Stomach smooth muscle (tissue), 2 donors: Measurements from ENCODE around the gene DOCK3.

Source experiments
- H3K27ac ChIP-seq: one replicate; pipeline ENCODE4 v1.7.0; 2013; ENCODE audit warnings: mild to moderate bottlenecking, low read length, inconsistent platforms
- H3K27me3 ChIP-seq, 2 donors: one replicate each; pipeline ENCODE4 v1.7.0; 2013; ENCODE audit warnings: low read length in 2 of 2; ENCODE audit not compliant: insufficient read depth in 2 of 2, control insufficient read depth in 1 of 2
- H3K36me3 ChIP-seq, 2 donors: one replicate each; pipeline ENCODE4 v1.7.0; 2013; ENCODE audit warnings: low read length in 2 of 2; ENCODE audit not compliant: control insufficient read depth in 2 of 2, insufficient read depth in 2 of 2
- H3K4me1 ChIP-seq: one replicate; pipeline ENCODE4 v1.7.0; 2013; ENCODE audit warnings: low read length; ENCODE audit not compliant: control insufficient read depth, insufficient read depth
- H3K4me3 ChIP-seq, 2 donors: one replicate each; pipeline ENCODE4 v1.7.0; 2013; ENCODE audit warnings: low read length in 2 of 2
- H3K9ac ChIP-seq, 2 donors: one replicate each; pipeline ENCODE4 v1.7.0; 2013; ENCODE audit warnings: low read length in 2 of 2, mild to moderate bottlenecking in 1 of 2
- H3K9me3 ChIP-seq, 2 donors: one replicate each; pipeline ENCODE4 v1.7.0; 2013; ENCODE audit warnings: low read length in 2 of 2; ENCODE audit not compliant: control insufficient read depth in 2 of 2
- donor health status: healthy.
- donor health status: Pancreatic carcinoma.

Gene DOCK3

GRCh38 chr3:51269466-51269865 lies 594.7 kb downstream of the DOCK3 start:
- Histone ChIP-seq H3K27ac (no peak overlapping the region), H3K36me3 (no peaks in the 10 kb centered on the region), H3K27me3 (no peaks in the 10 kb centered on the region), H3K9ac (no peak overlapping the region), H3K4me1 (no peaks in the 10 kb centered on the region), H3K9me3 (no peaks in the 10 kb centered on the region), H3K4me3 (no peak overlapping the region)

GRCh38 chr3:51270559-51270958 lies 595.8 kb downstream of the DOCK3 start:
- H3K4me1 ChIP-seq = no peaks in the 10 kb centered on the region
- H3K27me3 ChIP-seq = no peaks in the 10 kb centered on the region
- H3K36me3 ChIP-seq = no peaks in the 10 kb centered on the region
- no peaks in the 10 kb centered on the region for H3K9me3 ChIP-seq
- H3K27ac ChIP-seq = no peak overlapping the region
- no peak overlapping the region for H3K9ac ChIP-seq
- no peak overlapping the region for H3K4me3 ChIP-seq

- Histone ChIP-seq H3K4me1 (no peaks in the 10 kb centered on the region), H3K27me3 (no peaks in the 10 kb centered on the region), H3K9ac (no peak overlapping the region), H3K36me3 (peaks cover 0 to under 1% of the 10 kb centered on the region in 2 donors), H3K9me3 (no peaks in the 10 kb centered on the region), H3K27ac (no peak overlapping the region), H3K4me3 (no peak overlapping the region)
Measured at GRCh38 chr3:51271172-51271571, 596.4 kb downstream of the DOCK3 start.

- Histone ChIP-seq H3K36me3 (peaks cover 0 to 2% of the 10 kb centered on the region in 2 donors), H3K9ac (no peak overlapping the region), H3K4me1 (no peaks in the 10 kb centered on the region), H3K4me3 (no peak overlapping the region), H3K27me3 (no peaks in the 10 kb centered on the region), H3K27ac (no peak overlapping the region), H3K9me3 (no peaks in the 10 kb centered on the region)
Measured at GRCh38 chr3:51274052-51274451, 599.3 kb downstream of the DOCK3 start.

- no peak overlapping the region for H3K27ac ChIP-seq
Measured at GRCh38 chr3:51275111-51275805, 600.5 kb downstream of the DOCK3 start.

GRCh38 chr3:51276046-51276445 lies 601.3 kb downstream of the DOCK3 start:
- Histone ChIP-seq H3K36me3 (peaks cover 0 to 4% of the 10 kb centered on the region in 2 donors), H3K4me1 (no peaks in the 10 kb centered on the region)

More at GRCh38 chr3:51275111-51275805, 600.5 kb downstream of the DOCK3 start:
- no peak overlapping the region for H3K9ac ChIP-seq
- no peaks in the 10 kb centered on the region for H3K9me3 ChIP-seq
- no peaks in the 10 kb centered on the region for H3K27me3 ChIP-seq
- no peaks in the 10 kb centered on the region for H3K4me1 ChIP-seq
- peaks cover 0 to 4% of the 10 kb centered on the region in 2 donors for H3K36me3 ChIP-seq
- H3K4me3 ChIP-seq = no peak overlapping the region

GRCh38 chr3:51279448-51279847 lies 604.7 kb downstream of the DOCK3 start:
- Histone ChIP-seq H3K27me3 (no peaks in the 10 kb centered on the region), H3K36me3 (peaks cover 0 to 8% of the 10 kb centered on the region in 2 donors), H3K4me3 (no peak overlapping the region), H3K4me1 (no peaks in the 10 kb centered on the region), H3K9ac (no peak overlapping the region), H3K27ac (no peak overlapping the region), H3K9me3 (no peaks in the 10 kb centered on the region)

More at GRCh38 chr3:51276046-51276445, 601.3 kb downstream of the DOCK3 start:
- H3K9ac ChIP-seq = no peak overlapping the region
- H3K27ac ChIP-seq = no peak overlapping the region
- no peaks in the 10 kb centered on the region for H3K27me3 ChIP-seq
- no peak overlapping the region for H3K4me3 ChIP-seq
- no peaks in the 10 kb centered on the region for H3K9me3 ChIP-seq

GRCh38 chr3:51280176-51280575 lies 605.4 kb downstream of the DOCK3 start:
- no peaks in the 10 kb centered on the region for H3K9me3 ChIP-seq
- peaks cover 0 to 8% of the 10 kb centered on the region in 2 donors for H3K36me3 ChIP-seq
- H3K27ac ChIP-seq = no peak overlapping the region
- H3K4me3 ChIP-seq = no peak overlapping the region
- no peaks in the 10 kb centered on the region for H3K27me3 ChIP-seq
- H3K4me1 ChIP-seq = no peaks in the 10 kb centered on the region
- no peak overlapping the region for H3K9ac ChIP-seq

- Histone ChIP-seq H3K9ac (no peak overlapping the region), H3K4me3 (no peak overlapping the region), H3K9me3 (peaks cover 0 to 3% of the 10 kb centered on the region in 2 donors), H3K4me1 (no peaks in the 10 kb centered on the region), H3K27ac (no peak overlapping the region), H3K36me3 (peaks cover 0 to 6% of the 10 kb centered on the region in 2 donors), H3K27me3 (no peaks in the 10 kb centered on the region)
Measured at GRCh38 chr3:51282931-51283330, 608.2 kb downstream of the DOCK3 start.

- Histone ChIP-seq H3K36me3 (peaks cover 0 to 6% of the 10 kb centered on the region in 2 donors), H3K27me3 (no peaks in the 10 kb centered on the region), H3K9me3 (peaks cover 0 to 3% of the 10 kb centered on the region in 2 donors), H3K4me3 (no peak overlapping the region), H3K27ac (no peak overlapping the region), H3K9ac (no peak overlapping the region), H3K4me1 (no peaks in the 10 kb centered on the region)
Measured at GRCh38 chr3:51283421-51283820, 608.7 kb downstream of the DOCK3 start.

GRCh38 chr3:51295625-51296024 lies 620.9 kb downstream of the DOCK3 start:
- Histone ChIP-seq H3K9me3 (peaks cover 0 to 2% of the 10 kb centered on the region in 2 donors), H3K27ac (no peak overlapping the region), H3K4me1 (no peaks in the 10 kb centered on the region), H3K27me3 (no peaks in the 10 kb centered on the region), H3K9ac (no peak overlapping the region), H3K36me3 (no peaks in the 10 kb centered on the region), H3K4me3 (no peak overlapping the region)
